Thyroid gland (tissue), 4 donors: ENCODE results near the gene TSPO.

Source experiments
- POLR2A ChIP-seq, 2 donors: fragments of 450-650 bp; IDR thresholded peaks; one replicate each; pipeline ENCODE4 v1.6.1; 2017; ENCODE audit warnings: antibody characterized with exemption in 2 of 2, mild to moderate bottlenecking in 2 of 2, moderate library complexity in 1 of 2
- TF ChIP-seq, protein P1 (sequence below), 6 experiments: fragments of 200-600 bp in 3 of 6; fragments of 450-650 bp in 3 of 6; sonication (generic) in 3 of 6; IDR thresholded peaks; one replicate each; pipeline ENCODE4 v1.5.1; 2016 to 2019; ENCODE audit warnings: antibody characterized with exemption in 6 of 6, mild to moderate bottlenecking in 2 of 6, inconsistent platforms in 1 of 6, moderate library complexity in 1 of 6

DNA sequence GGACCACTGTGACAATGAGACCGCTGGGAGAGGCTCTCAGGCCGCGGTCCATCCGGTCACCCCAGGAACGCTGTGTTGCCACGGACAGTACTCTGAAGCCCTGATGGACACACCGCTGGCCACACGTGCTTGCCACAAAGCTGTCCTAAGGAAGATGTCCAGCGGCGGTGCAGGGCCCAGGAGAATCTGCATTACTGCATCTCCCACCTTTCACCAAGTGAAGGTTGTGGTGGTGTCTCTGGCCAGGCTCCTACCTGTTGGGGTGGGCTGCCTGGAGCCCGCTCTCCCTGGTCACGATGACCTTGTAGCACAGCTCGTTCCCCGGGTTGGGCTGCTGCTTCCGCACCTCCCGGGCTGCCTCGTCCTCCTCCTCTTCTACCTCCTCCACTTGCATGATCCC lies 31.4 kb downstream of the TSPO start:
- TF ChIP-seq, protein P1, sequence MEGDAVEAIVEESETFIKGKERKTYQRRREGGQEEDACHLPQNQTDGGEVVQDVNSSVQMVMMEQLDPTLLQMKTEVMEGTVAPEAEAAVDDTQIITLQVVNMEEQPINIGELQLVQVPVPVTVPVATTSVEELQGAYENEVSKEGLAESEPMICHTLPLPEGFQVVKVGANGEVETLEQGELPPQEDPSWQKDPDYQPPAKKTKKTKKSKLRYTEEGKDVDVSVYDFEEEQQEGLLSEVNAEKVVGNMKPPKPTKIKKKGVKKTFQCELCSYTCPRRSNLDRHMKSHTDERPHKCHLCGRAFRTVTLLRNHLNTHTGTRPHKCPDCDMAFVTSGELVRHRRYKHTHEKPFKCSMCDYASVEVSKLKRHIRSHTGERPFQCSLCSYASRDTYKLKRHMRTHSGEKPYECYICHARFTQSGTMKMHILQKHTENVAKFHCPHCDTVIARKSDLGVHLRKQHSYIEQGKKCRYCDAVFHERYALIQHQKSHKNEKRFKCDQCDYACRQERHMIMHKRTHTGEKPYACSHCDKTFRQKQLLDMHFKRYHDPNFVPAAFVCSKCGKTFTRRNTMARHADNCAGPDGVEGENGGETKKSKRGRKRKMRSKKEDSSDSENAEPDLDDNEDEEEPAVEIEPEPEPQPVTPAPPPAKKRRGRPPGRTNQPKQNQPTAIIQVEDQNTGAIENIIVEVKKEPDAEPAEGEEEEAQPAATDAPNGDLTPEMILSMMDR (IDR thresholded peaks at IDR 0.05): no peak
- TF ChIP-seq POLR2A (IDR thresholded peaks at IDR 0.05): no peak
